Measurements from ENCODE around the gene S100A1. TPM values are rescaled to one million over a fixed set of nuclear protein-coding genes. Genes with fewer than 3 reads are reported as not detected.

Gene S100A1
- total and polyA plus RNA-seq, 7 experiments from 2014 or later = not detected

GRCh38 chr1:153616917-153617311, 11.3 kb upstream of the S100A1 start:
- ATAC-seq = no peak

GRCh38 chr1:153617663-153618062, 10.6 kb upstream of the S100A1 start:
- Histone ChIP-seq H3K27me3 (ENCODE audit: control insufficient read depth in 2 of 2, insufficient read depth in 2 of 2, low read length in 2 of 2) (no peaks in the 10 kb centered on the region), H3K36me3 (ENCODE audit: control insufficient read depth in 2 of 3, insufficient read depth in 3 of 3, low read length in 3 of 3) (no peaks in the 10 kb centered on the region), H3K27ac (ENCODE audit: low read depth, low read length) (no peak overlapping the region), H3K9me3 (ENCODE audit: control insufficient read depth in 2 of 3, low read length in 3 of 3) (no peaks in the 10 kb centered on the region), H3K4me3 (ENCODE audit: low read length) (no peak overlapping the region), H3K4me1 (ENCODE audit: control insufficient read depth in 2 of 2, insufficient read depth in 2 of 2, low read length in 2 of 2) (no peaks in the 10 kb centered on the region)
- no peak overlapping the region for H3K4me3 Mint-ChIP-seq
- intact Hi-C loops (cut with micrococcal nuclease) = loop anchor here (1.0 to 5.0 kb wide), 5 partner anchors 45 to 106 kb away; partner anchors contain the start of gene S100A2 (in 1 of the 2)
- POLR2A ChIA-PET = no interaction called here
- H3K27ac Mint-ChIP-seq = peak overlapping the region in 1 of 9 donors; percentile 28
- DNase-seq (peak in 6 of 9 donors; percentile 19 to 77 (median 41)), ATAC-seq (peak; percentile 88)
- peaks cover 0 to 6% (median 0%) of the 10 kb centered on the region in 7 donors for H3K4me1 Mint-ChIP-seq
- CTCF ChIA-PET = interaction anchor here (0.6 to 1.7 kb wide), 7 partner anchors 22 to 163 kb away, joined by 3 to 4 read pairs (median 3); no protein-coding TSS in a partner anchor
- no peaks in the 10 kb centered on the region for H3K36me3 Mint-ChIP-seq
- peaks cover 0 to 5% (median 0%) of the 10 kb centered on the region in 5 donors for H3K27me3 Mint-ChIP-seq
- no peaks in the 10 kb centered on the region for H3K9me3 Mint-ChIP-seq

More at GRCh38 chr1:153616917-153617311, 11.3 kb upstream of the S100A1 start:
- Mint-ChIP-seq H3K36me3 (no peaks in the 10 kb centered on the region), H3K4me3 (no peak overlapping the region), H3K9me3 (no peaks in the 10 kb centered on the region), H3K27ac (no peak overlapping the region), H3K4me1 (peaks cover 0 to 6% (median 0%) of the 10 kb centered on the region in 7 donors), H3K27me3 (peaks cover 0 to 5% (median 0%) of the 10 kb centered on the region in 5 donors)
- H3K4me3 ChIP-seq (ENCODE audit: low read length) = no peak overlapping the region
- no peaks in the 10 kb centered on the region for H3K9me3 ChIP-seq (ENCODE audit: control insufficient read depth in 2 of 3, low read length in 3 of 3)
- H3K27ac ChIP-seq (ENCODE audit: low read depth, low read length) = no peak overlapping the region
- H3K4me1 ChIP-seq (ENCODE audit: control insufficient read depth in 2 of 2, insufficient read depth in 2 of 2, low read length in 2 of 2) = no peaks in the 10 kb centered on the region
- no peak for DNase-seq
- CTCF ChIA-PET = interaction anchor here (0.8 to 1.5 kb wide), 4 partner anchors 21 to 109 kb away, joined by 3 to 4 read pairs (median 4); no protein-coding TSS in a partner anchor
- intact Hi-C loops (cut with micrococcal nuclease) = loop anchor here (1.0 to 5.0 kb wide), 5 partner anchors 45 to 106 kb away; partner anchors contain the start of gene S100A2 (in 1 of the 2)
- POLR2A ChIA-PET = no interaction called here
- H3K27me3 ChIP-seq (ENCODE audit: control insufficient read depth in 2 of 2, insufficient read depth in 2 of 2, low read length in 2 of 2) = no peaks in the 10 kb centered on the region
- H3K36me3 ChIP-seq (ENCODE audit: control insufficient read depth in 2 of 3, insufficient read depth in 3 of 3, low read length in 3 of 3) = no peaks in the 10 kb centered on the region

- Histone ChIP-seq H3K27ac (ENCODE audit: low read depth, low read length) (no peak overlapping the region), H3K4me1 (ENCODE audit: control insufficient read depth in 2 of 2, insufficient read depth in 2 of 2, low read length in 2 of 2) (no peaks in the 10 kb centered on the region), H3K9me3 (ENCODE audit: control insufficient read depth in 2 of 3, low read length in 3 of 3) (no peaks in the 10 kb centered on the region), H3K27me3 (ENCODE audit: control insufficient read depth in 2 of 2, insufficient read depth in 2 of 2, low read length in 2 of 2) (no peaks in the 10 kb centered on the region), H3K36me3 (ENCODE audit: control insufficient read depth in 2 of 3, insufficient read depth in 3 of 3, low read length in 3 of 3) (no peaks in the 10 kb centered on the region), H3K4me3 (ENCODE audit: low read length) (no peak overlapping the region)
- Mint-ChIP-seq H3K36me3 (peaks cover 0 to 5% (median 0%) of the 10 kb centered on the region in 5 donors), H3K4me1 (peaks cover 0 to 8% (median 0%) of the 10 kb centered on the region in 7 donors), H3K9me3 (no peaks in the 10 kb centered on the region), H3K27me3 (peaks cover 0 to 2% (median 0%) of the 10 kb centered on the region in 5 donors), H3K27ac (no peak overlapping the region), H3K4me3 (no peak overlapping the region)
- POLR2A ChIA-PET = interaction anchor here (1.0 kb wide), 1 partner anchor 15 kb away, joined by 4 read pairs; the partner anchor contains the start of gene CHTOP
- DNase-seq = no peak
- ATAC-seq = no peak
- CTCF ChIA-PET = interaction anchor here (0.8 to 1.7 kb wide), 3 partner anchors 87 to 129 kb away, joined by 3 to 4 read pairs (median 4); no protein-coding TSS in a partner anchor
- intact Hi-C loops (cut with micrococcal nuclease) = loop anchor here in 1 of 2 donors (5.0 kb wide), 1 partner anchor 52 kb away; the partner anchor contains the start of gene S100A2
These were observed 9.1 kb upstream of the S100A1 start for GRCh38 chr1:153619171-153619570.

DNA sequence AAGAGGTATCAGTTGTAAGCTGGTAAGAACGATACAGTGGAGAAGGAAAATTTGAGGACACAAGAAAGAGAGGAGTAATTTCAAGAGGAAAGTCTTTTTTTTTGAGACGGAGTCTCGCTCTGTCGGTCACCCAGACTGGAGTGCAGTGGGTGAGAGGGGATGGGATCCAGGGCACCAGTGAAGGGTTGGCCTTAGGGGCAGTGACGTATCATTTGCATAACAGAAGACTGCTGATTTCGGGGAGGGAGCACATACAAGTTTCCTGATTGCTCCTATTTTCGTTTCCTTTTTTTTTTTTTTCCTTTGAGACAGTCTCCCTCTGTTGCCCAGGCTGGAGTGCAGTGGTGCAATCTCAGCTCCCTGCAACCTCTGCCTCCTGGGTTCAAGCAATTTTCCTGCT, 5.1 kb upstream of the S100A1 start:
- no peak overlapping the region for H3K4me3 Mint-ChIP-seq
- H3K36me3 Mint-ChIP-seq = peaks cover 0 to 7% (median 0%) of the 10 kb centered on the region in 5 donors
- H3K9me3 Mint-ChIP-seq = no peaks in the 10 kb centered on the region
- peaks cover 0 to 10% (median 0%) of the 10 kb centered on the region in 7 donors for H3K4me1 Mint-ChIP-seq
- H3K4me1 ChIP-seq (ENCODE audit: control insufficient read depth in 2 of 2, insufficient read depth in 2 of 2, low read length in 2 of 2) = no peaks in the 10 kb centered on the region
- H3K4me3 ChIP-seq (ENCODE audit: low read length) = no peak overlapping the region
- ATAC-seq (peak; percentile 26), DNase-seq (no peak)
- peaks cover 0 to 2% of the 10 kb centered on the region in 2 donors for H3K27me3 ChIP-seq (ENCODE audit: control insufficient read depth in 2 of 2, insufficient read depth in 2 of 2, low read length in 2 of 2)
- POLR2A ChIA-PET = no interaction called here
- no peaks in the 10 kb centered on the region for H3K36me3 ChIP-seq (ENCODE audit: control insufficient read depth in 2 of 3, insufficient read depth in 3 of 3, low read length in 3 of 3)
- H3K27ac ChIP-seq (ENCODE audit: low read depth, low read length) = no peak overlapping the region
- no peak overlapping the region for H3K27ac Mint-ChIP-seq
- no peaks in the 10 kb centered on the region for H3K9me3 ChIP-seq (ENCODE audit: control insufficient read depth in 2 of 3, low read length in 3 of 3)
- CTCF ChIA-PET = no interaction called here
- intact Hi-C loops (cut with micrococcal nuclease) = no loop called here
- peaks cover 0 to 12% (median 0%) of the 10 kb centered on the region in 5 donors for H3K27me3 Mint-ChIP-seq

DNA sequence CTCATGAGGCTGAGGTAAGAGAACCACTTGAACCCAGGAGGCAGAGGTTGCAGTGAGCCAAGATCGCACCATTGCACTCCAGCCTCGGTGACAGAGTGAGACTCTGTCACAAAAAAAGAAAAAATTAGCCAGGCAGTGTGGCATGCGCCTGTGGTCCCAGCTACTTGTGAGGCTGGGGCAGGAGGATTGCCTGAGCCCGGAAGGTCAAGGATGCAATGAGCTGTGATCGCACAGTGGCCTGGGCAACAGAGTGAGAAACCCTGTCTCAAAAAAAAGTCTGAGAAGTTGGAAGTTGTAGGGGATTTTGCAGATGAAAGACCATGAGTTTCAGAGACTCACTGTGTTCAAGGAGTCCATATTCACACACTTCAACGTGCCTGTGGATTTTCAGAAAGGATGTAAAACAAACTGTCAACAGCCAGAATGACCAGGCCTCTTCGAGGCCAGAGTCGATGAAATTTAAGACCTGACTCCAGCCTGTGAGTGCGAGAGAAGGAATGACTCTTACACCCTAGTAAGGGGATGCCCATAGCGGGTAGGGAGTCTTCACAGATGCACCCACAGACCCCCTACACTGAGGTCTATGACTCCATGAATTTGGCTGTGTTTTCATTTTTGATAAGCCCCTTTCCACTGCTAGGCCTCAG, 3.1 kb upstream of the S100A1 start:
- ATAC-seq = no peak
- Mint-ChIP-seq H3K9me3 (no peaks in the 10 kb centered on the region), H3K27ac (no peak overlapping the region), H3K4me1 (peaks cover 0 to 10% (median 0%) of the 10 kb centered on the region in 7 donors), H3K4me3 (no peak overlapping the region), H3K27me3 (peaks cover 0 to 12% (median 0%) of the 10 kb centered on the region in 5 donors), H3K36me3 (peaks cover 0 to 7% (median 0%) of the 10 kb centered on the region in 5 donors)
- no peaks in the 10 kb centered on the region for H3K9me3 ChIP-seq (ENCODE audit: control insufficient read depth in 2 of 3, low read length in 3 of 3)
- DNase-seq = no peak
- no peak overlapping the region for H3K4me3 ChIP-seq (ENCODE audit: low read length)
- H3K27ac ChIP-seq (ENCODE audit: low read depth, low read length) = no peak overlapping the region
- intact Hi-C loops (cut with micrococcal nuclease) = no loop called here
- POLR2A ChIA-PET = no interaction called here
- peaks cover 0 to 2% of the 10 kb centered on the region in 2 donors for H3K27me3 ChIP-seq (ENCODE audit: control insufficient read depth in 2 of 2, insufficient read depth in 2 of 2, low read length in 2 of 2)
- no peaks in the 10 kb centered on the region for H3K36me3 ChIP-seq (ENCODE audit: control insufficient read depth in 2 of 3, insufficient read depth in 3 of 3, low read length in 3 of 3)
- H3K4me1 ChIP-seq (ENCODE audit: control insufficient read depth in 2 of 2, insufficient read depth in 2 of 2, low read length in 2 of 2) = no peaks in the 10 kb centered on the region
- CTCF ChIA-PET = no interaction called here

DNA sequence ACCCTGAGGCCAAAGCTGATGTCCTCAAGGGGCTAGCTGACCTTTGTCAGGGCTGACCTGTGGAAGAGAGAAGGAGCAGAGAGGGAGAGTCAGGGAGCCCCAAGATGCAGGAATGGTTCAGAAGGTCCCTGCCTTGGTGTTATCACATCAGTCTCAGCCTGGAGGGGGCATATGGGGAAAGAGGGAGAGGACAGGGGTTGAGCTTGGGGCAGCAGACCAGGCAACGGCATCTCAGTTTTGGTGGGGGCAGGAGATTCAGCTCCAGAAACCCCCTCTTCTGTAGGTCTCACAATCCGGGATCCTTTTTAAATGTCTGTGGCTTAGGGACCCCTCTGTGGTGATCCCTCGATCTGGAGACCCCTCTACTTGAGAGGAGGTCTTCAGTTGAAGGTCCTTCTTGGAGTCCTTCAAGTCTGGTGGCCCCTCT, 1.7 kb upstream of the S100A1 start:
- Histone ChIP-seq H3K27me3 (ENCODE audit: control insufficient read depth in 2 of 2, insufficient read depth in 2 of 2, low read length in 2 of 2) (peaks cover 0 to 2% of the 10 kb centered on the region in 2 donors), H3K4me1 (ENCODE audit: control insufficient read depth in 2 of 2, insufficient read depth in 2 of 2, low read length in 2 of 2) (no peaks in the 10 kb centered on the region), H3K4me3 (ENCODE audit: low read length) (no peak overlapping the region), H3K27ac (ENCODE audit: low read depth, low read length) (no peak overlapping the region), H3K36me3 (ENCODE audit: control insufficient read depth in 2 of 3, insufficient read depth in 3 of 3, low read length in 3 of 3) (no peaks in the 10 kb centered on the region), H3K9me3 (ENCODE audit: control insufficient read depth in 2 of 3, low read length in 3 of 3) (no peaks in the 10 kb centered on the region)
- no peak overlapping the region for H3K27ac Mint-ChIP-seq
- ATAC-seq (no peak), DNase-seq (no peak)
- intact Hi-C loops (cut with micrococcal nuclease) = no loop called here
- peaks cover 0 to 11% (median 0%) of the 10 kb centered on the region in 7 donors for H3K4me1 Mint-ChIP-seq
- no peaks in the 10 kb centered on the region for H3K9me3 Mint-ChIP-seq
- peaks cover 0 to 7% (median 0%) of the 10 kb centered on the region in 5 donors for H3K36me3 Mint-ChIP-seq
- POLR2A ChIA-PET = no interaction called here
- H3K4me3 Mint-ChIP-seq = no peak overlapping the region
- H3K27me3 Mint-ChIP-seq = peaks cover 0 to 12% (median 0%) of the 10 kb centered on the region in 5 donors
- CTCF ChIA-PET = interaction anchor here (0.8 kb wide), 1 partner anchor 82 kb away, joined by 3 read pairs; no protein-coding TSS in a partner anchor

All from naive thymus-derived CD4-positive, alpha-beta T cell (primary cell).